Measurements from ENCODE around the gene TYK2. TPM values are rescaled to one million over a fixed set of nuclear protein-coding genes. Genes with fewer than 3 reads are reported as not detected.

The TYK2 gene
- total and polyA plus RNA-seq, 2 experiments from 2014 or later, result 126 to 142 TPM

- TF ChIP-seq CTCF (IDR thresholded peaks at IDR 0.05; ENCODE audit: low read depth, low read length), result no peak
- H3K27me3 ChIP-seq, result no peaks in the 10 kb centered on the region
- H3K4me1 ChIP-seq (ENCODE audit: low read depth), result peaks cover 7% of the 10 kb centered on the region
- no peaks in the 10 kb centered on the region for H3K9me3 ChIP-seq (ENCODE audit: low read depth)
- H3K4me3 ChIP-seq, result no peak overlapping the region
- H3K27ac ChIP-seq, result no peak overlapping the region
- DNase-seq (ENCODE audit: low read depth in 1 of 2, low spot score in 1 of 2), result no peak
- H3K36me3 ChIP-seq, result no peaks in the 10 kb centered on the region
Measured at GRCh38 chr19:10356431-10356830, 23.9 kb downstream of the TYK2 start.

GRCh38 chr19:10353793-10354391 is 26.5 kb downstream of the TYK2 start:
- peak; percentile 25 to 99 for DNase-seq (ENCODE audit: low read depth in 1 of 2, low spot score in 1 of 2)
- Histone ChIP-seq H3K4me1 (ENCODE audit: low read depth) (peaks cover 7% of the 10 kb centered on the region), H3K27ac (peak overlapping the region; percentile 86), H3K27me3 (no peaks in the 10 kb centered on the region), H3K9me3 (ENCODE audit: low read depth) (no peaks in the 10 kb centered on the region), H3K4me3 (peak overlapping the region; percentile 31), H3K36me3 (no peaks in the 10 kb centered on the region)
- no peak for TF ChIP-seq CTCF (IDR thresholded peaks at IDR 0.05; ENCODE audit: low read depth, low read length)

- TF ChIP-seq CTCF (IDR thresholded peaks at IDR 0.05; ENCODE audit: low read depth, low read length), result no peak
- Histone ChIP-seq H3K27ac (peak overlapping the region; percentile 86), H3K4me1 (ENCODE audit: low read depth) (peaks cover 7% of the 10 kb centered on the region), H3K9me3 (ENCODE audit: low read depth) (no peaks in the 10 kb centered on the region), H3K36me3 (no peaks in the 10 kb centered on the region), H3K4me3 (peak overlapping the region; percentile 31), H3K27me3 (no peaks in the 10 kb centered on the region)
- peak; percentile 32 to 95 for DNase-seq (ENCODE audit: low read depth in 1 of 2, low spot score in 1 of 2)
Measured at GRCh38 chr19:10352764-10353671, 27.4 kb downstream of the TYK2 start.

- Histone ChIP-seq H3K27ac (no peak overlapping the region), H3K4me3 (no peak overlapping the region), H3K36me3 (no peaks in the 10 kb centered on the region), H3K4me1 (ENCODE audit: low read depth) (no peaks in the 10 kb centered on the region), H3K9me3 (ENCODE audit: low read depth) (no peaks in the 10 kb centered on the region), H3K27me3 (no peaks in the 10 kb centered on the region)
- TF ChIP-seq CTCF (IDR thresholded peaks at IDR 0.05; ENCODE audit: low read depth, low read length), result no peak
- peak in 1 of 2 donors; percentile 56 for DNase-seq (ENCODE audit: low read depth in 1 of 2, low spot score in 1 of 2)
Measured at GRCh38 chr19:10346509-10346908, 33.9 kb downstream of the TYK2 start.

GRCh38 chr19:10344780-10345179 is 35.6 kb downstream of the TYK2 start:
- Histone ChIP-seq H3K27me3 (no peaks in the 10 kb centered on the region), H3K27ac (no peak overlapping the region), H3K9me3 (ENCODE audit: low read depth) (no peaks in the 10 kb centered on the region), H3K36me3 (no peaks in the 10 kb centered on the region), H3K4me1 (ENCODE audit: low read depth) (no peaks in the 10 kb centered on the region), H3K4me3 (no peak overlapping the region)
- DNase-seq (ENCODE audit: low read depth in 1 of 2, low spot score in 1 of 2), result no peak
- no peak for TF ChIP-seq CTCF (IDR thresholded peaks at IDR 0.05; ENCODE audit: low read depth, low read length)
